Astrocyte of the hippocampus (primary cell): Measurements from ENCODE around the gene CHAT.

Source experiments
- DNase-seq: peaks from one replicate; pipeline ENCODE4 v3.0.0; 2011; ENCODE audit warnings: low read depth, low spot score

Gene CHAT

DNA sequence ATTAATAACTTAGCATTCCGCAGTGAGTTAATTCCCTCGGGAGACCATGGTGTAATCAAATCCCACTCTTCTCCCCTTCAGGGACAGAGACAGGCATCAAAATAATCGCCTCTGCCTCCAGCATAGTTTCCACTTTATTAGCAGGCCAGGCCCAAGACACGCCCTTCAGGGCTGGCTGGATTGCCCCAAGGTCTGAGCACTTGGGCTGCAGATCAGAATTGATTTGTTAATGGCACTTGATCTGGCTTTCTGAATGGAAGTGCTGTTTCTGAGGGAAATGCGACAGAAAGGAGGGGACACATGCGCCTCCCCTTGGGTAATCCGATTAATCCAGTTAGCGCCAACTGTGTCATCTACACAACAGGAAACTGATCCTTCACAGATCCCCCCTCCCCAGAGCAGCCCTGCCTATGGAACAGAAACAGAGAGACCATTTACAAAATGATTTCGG is 15.6 kb downstream of the CHAT start:
- no peak for DNase-seq

DNA sequence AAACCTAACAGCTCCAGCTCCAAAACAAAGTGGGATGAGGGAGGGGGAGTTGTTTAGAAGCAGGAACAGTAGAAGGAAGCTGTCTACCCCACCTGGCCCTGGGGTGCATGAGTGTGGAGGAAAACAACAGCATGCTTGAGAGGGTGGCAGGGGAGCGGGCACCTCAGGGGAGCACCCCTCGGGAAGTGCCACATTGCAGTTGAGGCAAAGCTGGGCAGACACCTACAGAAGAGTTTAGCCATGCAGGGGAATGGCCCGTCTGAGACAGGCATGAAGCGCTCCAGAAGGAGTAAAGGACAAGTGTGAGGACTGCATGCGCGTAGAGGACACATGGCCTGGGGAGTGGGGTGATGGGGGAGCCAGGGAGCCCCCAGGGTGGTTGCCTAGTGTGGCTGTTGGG is 18.1 kb downstream of the CHAT start:
- no peak for DNase-seq

DNA sequence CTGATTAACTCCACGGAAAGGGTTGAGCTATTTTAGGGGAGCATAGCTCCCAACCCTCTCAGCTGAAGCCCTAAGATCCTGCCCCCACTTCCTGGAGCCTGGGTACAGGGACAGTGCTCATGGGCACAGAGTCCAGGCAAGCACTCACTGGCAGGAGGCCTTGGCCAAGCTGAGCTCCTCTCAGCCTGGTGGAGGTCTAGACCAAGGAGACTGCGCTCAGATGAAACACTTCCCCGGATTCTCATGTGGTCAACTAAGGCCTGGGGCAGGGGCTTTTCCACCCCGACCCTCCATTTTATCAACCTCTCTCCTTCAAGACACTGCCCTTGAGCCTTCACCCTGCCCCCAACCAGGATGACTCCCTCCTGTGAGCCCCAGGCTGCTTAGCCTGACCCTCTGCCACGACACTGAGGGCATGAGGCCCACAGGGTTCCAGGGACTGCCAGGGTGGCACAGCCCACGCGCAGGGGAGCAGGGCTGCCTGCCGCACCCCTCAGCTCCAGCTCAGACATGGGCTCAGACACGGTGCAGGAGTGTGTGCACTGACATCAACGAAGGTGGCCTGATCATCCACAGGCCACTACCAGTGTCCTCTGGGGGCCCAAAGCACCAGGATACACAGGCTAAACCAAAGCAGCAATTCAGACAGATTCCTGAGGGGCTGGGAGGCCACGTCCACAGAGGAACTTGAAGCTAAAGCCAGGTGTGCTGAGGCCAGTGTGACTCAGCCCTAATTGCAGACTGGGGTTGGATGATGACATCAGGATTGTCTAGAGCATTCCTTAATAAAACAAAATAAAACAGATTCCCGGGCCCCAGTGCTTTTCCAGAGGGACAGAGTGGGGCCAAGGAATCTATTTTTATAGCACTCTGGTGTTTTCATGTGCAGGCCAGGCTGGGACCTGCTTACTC is 18.8 kb downstream of the CHAT start:
- no peak for DNase-seq

DNA sequence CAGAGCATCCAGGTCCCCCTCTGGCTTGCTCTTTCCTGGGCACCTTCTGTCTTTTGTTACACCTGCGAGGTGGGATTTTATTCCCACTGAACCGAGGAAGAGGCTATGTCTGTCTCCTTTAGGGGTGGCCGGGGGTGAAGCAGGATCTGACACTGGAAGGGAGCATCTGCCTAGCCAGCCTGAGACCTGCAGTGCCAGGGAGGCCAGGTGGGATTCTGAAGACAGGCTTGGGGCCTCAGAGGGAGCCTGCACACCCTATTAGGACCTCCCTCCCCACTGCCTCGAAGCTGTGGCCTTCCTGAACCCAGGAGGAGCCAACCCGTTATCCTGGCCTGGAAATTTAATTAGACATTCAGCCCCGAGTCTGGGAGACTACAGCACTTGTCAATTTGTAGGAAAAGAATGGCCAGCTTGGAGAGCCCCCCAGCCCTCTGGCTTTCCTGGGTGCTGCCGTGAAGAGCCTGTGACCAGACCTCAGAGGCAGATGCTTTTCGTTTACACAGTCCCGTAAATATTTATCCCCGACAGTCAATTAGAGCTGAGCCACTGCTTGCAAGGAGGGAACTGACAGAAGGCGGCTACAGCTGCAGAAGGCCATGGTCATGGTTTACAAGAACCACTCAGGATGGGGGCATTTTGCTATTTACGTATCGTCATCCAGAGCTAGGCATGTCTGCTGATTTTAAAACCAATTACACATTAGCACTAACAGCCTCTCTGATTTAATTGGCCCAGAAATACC is 19.7 kb downstream of the CHAT start:
- DNase-seq, result no peak

DNA sequence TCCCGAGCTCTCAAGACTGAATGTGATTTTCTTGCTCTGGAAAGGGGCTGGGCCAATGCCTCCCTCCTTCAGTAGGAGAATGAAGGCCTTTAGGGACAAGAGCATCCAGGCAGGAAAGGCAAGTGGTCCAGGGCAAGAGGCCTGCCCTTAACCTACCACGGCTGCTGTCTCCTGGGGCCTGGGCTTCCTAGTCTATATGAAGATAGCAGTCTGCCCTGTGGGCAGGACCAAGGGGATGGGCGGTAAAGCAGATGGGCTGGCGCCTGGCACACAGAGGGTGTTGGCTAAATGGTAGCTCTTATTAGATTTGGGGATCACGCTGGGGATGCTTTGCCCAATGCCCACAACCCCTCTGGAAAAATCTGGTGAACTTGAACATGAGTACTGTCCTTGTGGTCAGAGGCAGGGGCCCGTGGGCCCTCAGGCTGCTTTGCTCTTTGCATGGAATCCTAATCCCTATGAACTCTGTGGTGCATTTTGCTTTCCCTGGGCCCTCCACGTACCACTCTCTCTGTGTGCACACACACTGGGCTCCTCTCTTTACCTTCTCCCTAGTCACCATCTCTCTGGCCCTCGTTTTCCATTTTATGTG is 20.3 kb downstream of the CHAT start:
- no peak for DNase-seq

DNA sequence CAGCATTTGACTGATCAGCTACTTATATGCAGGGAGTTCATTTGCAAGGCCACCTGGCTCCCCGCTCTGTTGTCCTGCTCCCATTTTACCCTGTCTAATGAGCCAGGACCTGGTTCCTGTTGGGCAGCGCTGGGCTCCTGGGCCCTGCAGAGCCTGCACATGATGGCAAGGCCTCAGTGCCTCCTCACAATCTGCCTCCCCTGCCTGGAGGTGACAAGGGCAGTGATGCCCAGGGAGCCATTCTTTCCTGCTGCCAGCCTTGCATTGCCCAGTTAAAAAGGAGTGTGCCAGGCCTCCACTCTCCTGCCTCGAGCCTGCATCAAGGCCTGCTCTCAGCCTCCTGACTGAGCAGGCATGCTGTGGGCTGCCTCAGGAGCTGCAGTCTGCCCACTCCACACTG is 28.5 kb downstream of the CHAT start:
- no peak for DNase-seq

DNA sequence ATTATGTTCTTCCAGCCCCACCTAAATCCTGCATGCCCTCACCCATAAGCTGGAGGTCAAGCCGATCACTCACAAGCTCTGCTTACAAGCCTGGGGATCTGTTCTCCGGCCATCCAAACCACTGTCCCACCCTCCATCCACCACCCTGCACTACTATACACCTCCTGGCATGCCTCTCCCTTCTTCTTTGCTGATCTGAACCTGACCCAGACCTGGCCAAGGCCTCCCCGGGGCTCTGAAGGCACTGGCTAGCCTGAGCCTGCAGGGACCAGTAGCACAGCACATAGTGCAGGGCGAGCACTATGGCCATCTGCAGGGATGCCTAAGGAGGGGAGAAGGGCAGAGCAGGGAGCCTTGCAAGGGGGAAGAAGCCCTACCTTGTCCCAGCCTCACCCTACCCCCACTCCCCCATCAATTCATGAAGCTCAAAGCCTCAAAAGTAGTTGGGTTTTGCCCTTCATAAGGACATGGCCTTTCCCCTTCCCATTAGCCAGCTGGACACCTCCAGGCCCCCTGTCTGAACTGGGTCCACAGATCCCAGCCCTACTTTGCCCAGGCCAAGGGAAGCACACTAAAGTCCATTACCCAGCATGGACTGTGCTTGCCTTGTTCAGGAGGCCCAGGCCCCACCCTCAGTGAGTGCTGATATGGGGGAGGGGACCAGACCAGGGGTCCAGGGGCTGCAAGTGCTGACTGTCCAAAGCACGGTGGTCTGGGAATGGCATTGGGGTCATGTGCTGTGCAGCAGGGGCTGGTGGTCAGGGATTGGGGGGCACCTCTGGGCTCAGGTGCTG is 29.6 kb downstream of the CHAT start:
- DNase-seq, result no peak

DNA sequence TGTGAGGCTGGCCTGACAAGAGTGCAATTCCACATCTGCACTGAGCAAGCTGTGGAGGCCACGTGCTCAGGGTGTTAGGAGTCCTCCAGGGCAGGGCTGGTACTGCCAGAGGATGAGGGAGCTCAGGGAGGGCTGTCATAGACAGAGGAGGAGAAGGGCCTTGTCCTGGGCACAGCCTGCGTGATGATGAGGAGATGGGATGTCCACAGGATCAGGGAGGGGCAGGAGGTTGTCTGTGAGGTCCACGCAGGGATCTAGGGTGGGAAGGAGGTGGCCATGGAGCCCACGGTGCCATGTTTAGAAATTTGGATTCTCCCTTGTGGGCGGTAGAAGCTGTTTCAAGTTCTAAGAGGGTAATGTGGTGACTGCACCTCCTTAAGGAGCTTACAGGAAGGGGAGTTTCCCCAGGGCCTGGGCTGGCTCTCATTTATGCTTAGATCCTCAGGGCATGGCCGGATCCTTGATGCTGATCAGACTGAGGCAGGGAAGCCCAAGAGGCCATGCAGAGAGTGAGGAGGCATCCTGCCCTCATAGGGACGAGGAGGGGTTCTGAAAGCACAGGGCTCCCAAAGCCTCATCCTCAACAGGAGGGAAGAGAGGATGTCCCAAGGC is 30.3 kb downstream of the CHAT start:
- DNase-seq, result no peak

DNA sequence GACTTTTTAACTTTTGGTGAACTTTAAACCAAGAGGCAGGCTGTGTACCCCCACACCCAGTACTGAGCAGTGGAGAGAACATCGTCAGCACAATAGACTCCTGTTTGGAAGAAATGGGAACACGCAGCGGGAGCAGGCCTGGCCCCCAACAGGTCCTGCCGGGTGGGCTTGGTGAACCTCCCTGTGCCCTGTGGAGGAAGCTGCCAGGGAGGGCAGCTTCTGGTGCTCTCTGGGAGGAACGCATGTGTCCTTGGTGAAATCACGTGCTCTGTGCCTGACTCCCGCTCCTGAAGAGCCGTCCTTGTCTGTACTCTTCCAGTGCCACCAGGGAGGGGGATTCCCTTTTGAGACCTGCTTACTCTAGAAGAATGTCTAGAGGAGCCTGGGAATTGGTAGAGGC is 31.6 kb downstream of the CHAT start:
- no peak for DNase-seq

DNA sequence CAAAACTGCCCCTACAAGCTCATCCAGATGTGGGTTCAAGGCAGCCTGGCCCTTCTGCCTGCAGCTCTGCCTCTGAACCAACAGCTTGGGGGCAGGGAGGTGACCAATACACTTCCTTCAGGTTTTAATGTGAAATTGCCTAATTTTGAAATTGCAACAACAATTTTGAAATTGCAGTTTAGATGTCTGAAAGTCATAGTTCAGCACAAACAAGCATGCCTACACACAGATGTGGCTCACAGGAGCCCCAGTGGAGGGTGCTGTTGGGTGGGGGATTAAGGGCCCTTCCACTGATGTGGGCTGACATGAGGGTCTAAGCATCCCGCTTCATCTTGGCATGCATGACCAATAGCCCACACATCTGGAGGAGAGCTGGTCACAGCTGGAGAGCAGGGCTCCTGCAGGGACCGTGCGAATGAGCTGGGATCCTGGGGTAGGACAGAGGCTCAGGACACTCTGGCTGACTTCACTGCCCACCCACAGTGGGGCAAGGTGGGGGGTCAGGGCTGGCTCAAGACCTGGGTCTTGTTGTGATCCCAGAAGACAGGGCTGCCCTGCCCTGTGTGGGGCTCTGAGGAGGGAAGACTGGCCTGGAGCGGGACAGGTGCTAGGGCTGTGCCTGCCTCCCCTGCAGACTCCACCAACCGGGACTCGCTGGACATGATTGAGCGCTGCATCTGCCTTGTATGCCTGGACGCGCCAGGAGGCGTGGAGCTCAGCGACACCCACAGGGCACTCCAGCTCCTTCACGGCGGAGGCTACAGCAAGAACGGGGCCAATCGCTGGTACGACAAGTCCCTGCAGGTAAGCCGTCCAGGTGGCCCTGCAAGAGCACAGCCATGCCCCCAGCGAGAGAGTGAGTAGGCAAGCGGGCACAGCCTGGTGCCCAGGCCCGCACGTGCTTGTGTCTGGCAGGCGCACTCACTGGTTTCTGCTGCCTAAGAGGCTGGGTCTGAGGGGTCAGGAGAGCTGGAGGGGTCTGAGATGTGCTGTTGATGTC is 32.3 kb downstream of the CHAT start:
- no peak for DNase-seq

DNA sequence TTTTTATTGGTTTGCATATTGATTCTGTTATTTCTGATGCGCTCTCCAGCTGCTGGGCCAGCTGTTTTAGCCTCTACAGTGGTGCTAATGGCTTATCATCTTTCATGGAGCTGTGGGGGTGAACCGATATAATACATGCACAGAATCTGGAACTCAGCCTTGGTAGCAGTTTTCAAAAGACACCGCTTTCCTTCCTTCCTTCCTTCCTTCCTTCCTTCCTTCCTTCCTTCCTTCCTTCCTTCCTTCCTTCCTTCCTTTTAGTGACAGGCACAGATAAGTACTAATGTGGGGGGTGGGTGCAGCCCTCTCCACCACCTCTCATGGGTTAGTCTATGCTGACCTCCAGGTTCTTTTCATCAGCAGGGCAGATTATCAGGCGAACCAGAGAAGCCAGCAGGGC is 33.7 kb downstream of the CHAT start:
- no peak for DNase-seq

DNA sequence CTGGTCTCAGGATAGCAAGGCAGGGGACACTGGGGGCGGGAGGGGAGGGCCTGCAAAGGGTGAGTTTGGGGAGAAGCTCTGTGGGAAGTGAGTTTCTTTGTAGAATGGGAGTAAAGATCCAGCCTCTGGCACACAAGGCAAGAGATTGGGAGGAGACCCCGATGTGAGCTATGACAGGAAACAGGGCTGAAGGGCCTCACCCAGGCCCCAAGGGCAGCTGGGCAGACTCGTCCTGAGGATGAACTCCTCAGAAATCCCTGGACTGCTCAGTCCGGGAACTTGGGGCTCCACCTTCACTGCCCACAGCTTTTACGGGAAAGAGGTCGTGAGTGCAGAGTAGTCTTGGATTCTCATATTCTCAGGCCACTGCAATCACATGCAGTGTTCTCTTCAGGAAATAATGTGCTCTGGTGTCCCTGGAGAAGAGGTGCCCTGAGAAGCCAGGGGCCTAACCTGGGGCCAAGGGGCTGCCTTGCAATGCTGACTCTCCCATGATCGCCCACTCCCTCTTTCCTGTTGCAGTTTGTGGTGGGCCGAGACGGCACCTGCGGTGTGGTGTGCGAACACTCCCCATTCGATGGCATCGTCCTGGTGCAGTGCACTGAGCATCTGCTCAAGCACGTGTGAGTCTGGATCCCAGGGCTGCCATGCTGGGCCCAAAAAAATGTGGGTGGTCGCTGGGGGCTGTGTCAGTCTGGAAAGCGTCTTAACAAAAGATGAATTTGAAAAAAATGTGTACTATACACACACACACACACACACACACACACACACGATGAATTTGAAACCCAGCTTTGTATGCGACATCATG is 34.4 kb downstream of the CHAT start:
- DNase-seq, result no peak

DNA sequence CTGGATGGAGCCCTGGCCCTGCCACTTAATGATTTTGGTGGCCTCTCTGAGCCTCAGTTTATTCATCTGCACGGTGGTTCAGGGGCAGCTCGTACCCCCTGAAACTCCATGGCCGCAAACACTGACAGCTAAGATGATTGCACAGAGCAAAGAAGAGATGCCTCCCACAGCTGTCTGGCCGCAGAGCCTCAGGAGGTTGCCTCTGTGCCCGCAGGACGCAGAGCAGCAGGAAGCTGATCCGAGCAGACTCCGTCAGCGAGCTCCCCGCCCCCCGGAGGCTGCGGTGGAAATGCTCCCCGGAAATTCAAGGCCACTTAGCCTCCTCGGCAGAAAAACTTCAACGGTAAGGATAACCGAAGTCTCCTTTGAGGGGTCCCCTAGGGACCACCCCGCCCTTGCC is 35.5 kb downstream of the CHAT start:
- peak; percentile 9 for DNase-seq

DNA sequence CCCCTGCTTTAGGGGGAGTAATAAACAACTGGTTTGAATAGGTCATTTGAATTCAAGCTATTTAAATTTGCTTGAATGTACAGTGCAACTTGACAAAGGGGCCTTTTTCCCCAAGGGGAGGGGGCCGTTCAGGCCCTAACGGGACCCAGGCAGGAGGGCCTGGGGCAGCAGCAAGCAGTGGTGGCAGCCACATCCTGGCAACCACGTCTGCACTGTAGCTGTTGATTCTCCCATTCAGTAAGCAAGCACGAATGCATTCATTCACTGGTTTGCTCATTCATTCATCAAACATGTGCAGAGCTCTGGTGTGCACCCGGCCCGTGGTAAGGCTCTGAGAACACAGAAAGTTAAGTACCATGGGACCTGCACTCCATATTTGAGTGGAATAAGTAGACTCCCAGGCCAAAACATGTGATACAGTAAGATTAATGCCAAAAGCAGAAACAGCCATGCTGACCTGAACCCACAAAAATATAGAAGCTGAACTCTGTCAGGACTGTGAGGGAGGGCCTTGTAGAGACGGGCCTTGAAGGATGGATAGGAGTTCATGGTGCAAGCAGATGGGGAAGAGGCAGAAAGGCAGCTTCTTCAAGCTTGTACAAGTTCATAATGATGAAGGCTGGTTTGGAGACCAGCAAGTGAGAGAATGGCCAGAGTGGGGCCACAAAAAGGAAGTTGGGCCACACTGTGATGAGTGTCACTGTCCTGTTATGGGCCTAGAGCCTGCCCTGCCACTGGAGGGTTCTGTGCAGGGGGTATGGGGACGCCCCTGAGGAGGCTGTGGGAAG is 36.3 kb downstream of the CHAT start:
- DNase-seq, result no peak

DNA sequence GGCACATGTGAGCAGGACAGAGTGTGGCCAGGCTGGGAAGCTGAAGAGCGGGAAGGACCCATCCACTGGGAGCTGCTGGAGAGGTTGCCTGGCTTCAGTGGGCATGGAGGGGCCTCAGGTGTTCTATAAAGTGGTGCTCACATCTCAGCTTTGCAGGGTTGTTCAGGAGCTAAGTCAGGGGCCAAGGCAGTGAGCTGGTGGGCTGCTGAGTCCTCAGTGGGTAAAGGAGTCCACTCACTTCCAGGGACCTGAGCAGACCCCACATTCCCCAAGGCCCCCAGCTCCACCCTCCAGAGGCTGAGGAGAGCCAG is 36.8 kb downstream of the CHAT start:
- no peak for DNase-seq

DNA sequence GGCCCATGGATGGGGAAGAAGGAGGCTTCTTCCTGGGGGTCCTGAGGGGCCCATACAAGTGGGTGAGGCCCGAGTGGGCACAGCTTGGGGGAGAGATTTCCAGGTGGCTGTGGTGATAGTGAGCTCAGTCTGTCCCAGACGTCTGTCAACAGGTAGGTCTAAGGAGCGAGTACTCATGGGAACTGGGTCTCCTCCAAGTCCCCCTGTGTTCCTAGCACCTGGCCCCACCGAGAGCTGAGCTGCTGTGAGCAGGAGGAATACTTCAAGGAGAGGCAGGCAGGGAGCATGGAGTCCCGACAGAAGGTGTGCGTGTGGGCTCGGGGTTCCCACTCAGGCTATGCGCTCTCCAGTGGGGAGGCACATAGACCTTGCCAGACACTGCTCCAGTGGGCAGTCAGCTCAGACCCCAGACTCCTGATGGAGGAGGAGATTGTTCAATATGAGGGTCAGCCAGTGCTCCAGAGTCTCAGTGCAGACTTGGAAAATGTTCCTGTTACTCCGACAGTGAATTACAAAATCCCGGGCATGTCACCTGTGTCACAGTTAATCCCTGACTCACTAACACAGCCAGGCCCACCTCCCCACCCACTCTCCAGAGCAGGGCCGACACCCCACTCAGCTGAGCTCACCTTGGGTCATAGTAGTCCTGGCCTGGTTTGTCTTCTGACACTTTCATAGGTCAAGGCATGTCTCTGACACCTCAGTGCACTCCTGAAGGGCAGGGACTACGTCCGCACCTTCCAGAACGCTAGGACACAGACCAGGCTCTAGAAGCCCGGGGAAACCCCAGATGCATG is 37.4 kb downstream of the CHAT start:
- DNase-seq, result no peak

DNA sequence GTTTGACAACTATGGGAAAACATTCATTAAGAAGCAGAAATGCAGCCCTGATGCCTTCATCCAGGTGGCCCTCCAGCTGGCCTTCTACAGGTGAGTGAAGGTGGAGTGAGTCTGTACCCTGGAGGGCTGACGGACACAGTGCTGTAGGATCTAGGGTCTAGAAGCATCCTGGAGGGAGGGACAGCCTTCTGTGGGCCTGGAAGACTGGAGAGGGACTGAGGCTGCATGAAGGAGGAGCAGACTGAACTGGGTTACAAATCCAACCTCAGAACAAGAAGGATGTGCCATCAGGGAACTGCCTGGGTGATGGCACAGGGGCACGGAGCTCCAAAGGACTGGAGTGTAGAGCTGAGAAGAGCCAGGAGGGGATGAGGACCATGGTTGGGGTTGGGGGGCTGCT is 38.1 kb downstream of the CHAT start:
- DNase-seq, result no peak
